HepG2 (cell line): ENCODE data around the gene PDP2. TPM values are rescaled to one million over a fixed set of nuclear protein-coding genes. Genes with fewer than 3 reads are reported as not detected.

Experiments
- ATAC-seq: fragments of 200-7000 bp; cut with Tn5 transposase; 3 replicates; pipeline ENCODE4 v1.9.1; 2020; ENCODE audit warnings: mild to moderate bottlenecking, moderate library complexity
- BruUV-seq: library from RNA; stranded (reverse); fragments of 400-500 nt; replicated peaks from 2 replicates; lab custom pipeline; 2021; lab: Mats Ljungman, UMichigan
- CTCF ChIA-PET: fragments of 300-600 bp; formaldehyde crosslinking; extraction: SDS; loops from one replicate; lab custom pipeline; 2021; ENCODE audit warnings: low total read pairs, inconsistent platforms, low intra/inter-chr PET ratio; lab: Yijun Ruan, JAX
- POLR2A ChIA-PET: fragments of 350-600 bp; sonication (Branson Sonifier 250); formaldehyde crosslinking; loops from one replicate; lab custom pipeline; 2020; ENCODE audit warnings: antibody characterized with exemption, inconsistent platforms; lab: Yijun Ruan, JAX
- DNase-seq: peaks from one replicate; pipeline ENCODE4 v3.0.0-alpha.2; 2015; ENCODE audit warnings: low spot score
- FAIRE-seq: peaks from 3 replicates; lab custom pipeline; 2011; peaks lifted over from hg19 to GRCh38; lab: Jason Lieb, UNC
- H2AFZ ChIP-seq: one replicate; pipeline ENCODE4 v1.6.1; 2011; ENCODE audit warnings: low read length, inconsistent platforms
- H3K27ac ChIP-seq: fragments of 300-600 bp; 3 replicates; pipeline ENCODE4 v1.8.0; 2011; ENCODE audit warnings: mixed run types, mild to moderate bottlenecking, mixed read lengths, low read length, inconsistent platforms; ENCODE audit not compliant: insufficient read depth; ENCODE audit errors: extremely low read length
- H3K27me3 ChIP-seq, 2 experiments: fragments of 200-600 bp in 1 of 2; 2 replicates in 1 of 2; 3 replicates in 1 of 2; pipeline versions ENCODE4 v1.6.0 to v1.8.0; 2011; ENCODE audit warnings: low read length in 2 of 2, mild to moderate bottlenecking in 2 of 2, moderate library complexity in 2 of 2, inconsistent platforms in 1 of 2; ENCODE audit not compliant: insufficient read depth in 2 of 2, control insufficient read depth in 1 of 2
- H3K36me3 ChIP-seq, 2 experiments: fragments of 200-600 bp in 1 of 2; replicated peaks in 1 of 2; 2 replicates in 1 of 2; 3 replicates in 1 of 2; pipeline versions ENCODE4 v1.5.1 to v1.8.0; 2011; ENCODE audit warnings: low read length in 2 of 2, inconsistent platforms in 1 of 2; ENCODE audit not compliant: insufficient read depth in 2 of 2, control insufficient read depth in 1 of 2
- H3K4me1 ChIP-seq: 2 replicates; pipeline ENCODE4 v1.5.1; 2012; ENCODE audit warnings: low read length, inconsistent platforms; ENCODE audit not compliant: insufficient read depth
- H3K4me2 ChIP-seq: 2 replicates; pipeline ENCODE4 v1.6.0; 2011; ENCODE audit warnings: low read depth, low read length, inconsistent platforms
- H3K4me3 ChIP-seq, 3 experiments: fragments of 200-600 bp in 1 of 3; sonication (generic), shearing (Covaris generic) in 1 of 3; replicated peaks in 1 of 3; 2 replicates each; pipeline ENCODE4 v1.5.1; 2011 to 2016; ENCODE audit warnings: low read length in 3 of 3, inconsistent platforms in 2 of 3, low read depth in 2 of 3, mild to moderate bottlenecking in 2 of 3, control low read depth in 1 of 3, mixed read lengths in 1 of 3; ENCODE audit not compliant: insufficient read depth in 1 of 3
- H3K79me2 ChIP-seq: one replicate; pipeline ENCODE4 v1.6.1; 2011; ENCODE audit warnings: low read length, inconsistent platforms; ENCODE audit not compliant: insufficient read depth
- H3K9ac ChIP-seq: 2 replicates; pipeline ENCODE4 v1.6.0; 2011; ENCODE audit warnings: mild to moderate bottlenecking, low read depth, low read length, inconsistent platforms; ENCODE audit not compliant: insufficient read depth
- H3K9me3 ChIP-seq: 2 replicates; pipeline ENCODE4 v1.5.1; 2012; ENCODE audit warnings: mild to moderate bottlenecking, low read length
- H4K20me1 ChIP-seq: 2 replicates; pipeline ENCODE4 v1.6.0; 2011; ENCODE audit warnings: inconsistent platforms, mild to moderate bottlenecking, low read length, moderate library complexity; ENCODE audit not compliant: insufficient read depth
- ATM ChIP-seq: fragments of 450-650 bp; IDR thresholded peaks from 2 replicates; pipeline ENCODE4 v1.7.1; 2017; ENCODE audit warnings: mild to moderate bottlenecking, borderline replicate concordance
- DPF2 ChIP-seq: sonication (generic); formaldehyde crosslinking; IDR thresholded peaks from 2 replicates; pipeline ENCODE4 v1.4.0; 2020; ENCODE audit warnings: mild to moderate bottlenecking, low read depth, missing genetic modification reagents, borderline replicate concordance
- JUND ChIP-seq: sonication (generic); formaldehyde crosslinking; IDR thresholded peaks from 2 replicates; pipeline ENCODE4 v1.8.0; 2022; ENCODE audit warnings: mild to moderate bottlenecking, missing genetic modification reagents
- PRMT3 ChIP-seq: sonication (generic); formaldehyde crosslinking; IDR thresholded peaks from 2 replicates; pipeline ENCODE4 v1.8.1; 2022; ENCODE audit warnings: low read depth, mild to moderate bottlenecking, moderate library complexity, missing genetic modification reagents, borderline replicate concordance
- SNAPC2 ChIP-seq: sonication (generic); formaldehyde crosslinking; IDR thresholded peaks from 2 replicates; pipeline ENCODE4 v1.8.1; 2022; ENCODE audit warnings: mild to moderate bottlenecking, missing genetic modification reagents
- ZMYM3 ChIP-seq: sonication (generic); formaldehyde crosslinking; IDR thresholded peaks from 2 replicates; pipeline ENCODE4 v1.5.1; 2020; ENCODE audit warnings: mild to moderate bottlenecking, missing genetic modification reagents
- ZNF354B ChIP-seq: sonication (generic); formaldehyde crosslinking; IDR thresholded peaks from 2 replicates; pipeline ENCODE4 v1.8.0; 2022; ENCODE audit warnings: mild to moderate bottlenecking, missing genetic modification reagents
- ZNF383 ChIP-seq: sonication (generic); formaldehyde crosslinking; IDR thresholded peaks from 2 replicates; pipeline ENCODE4 v1.4.0; 2020; ENCODE audit warnings: missing genetic modification reagents, mild to moderate bottlenecking, borderline replicate concordance
- ZNF629 ChIP-seq: sonication (generic); formaldehyde crosslinking; conservative IDR thresholded peaks from 2 replicates; pipeline ENCODE4 v1.5.0; 2020; ENCODE audit warnings: missing genetic modification reagents
- ZNF674 ChIP-seq: sonication (generic); formaldehyde crosslinking; IDR thresholded peaks from 2 replicates; pipeline ENCODE4 v1.5.0; 2020; ENCODE audit warnings: low read depth, mild to moderate bottlenecking, missing genetic modification reagents
- WGBS: methylation state at CpG from one replicate; pipeline ENCODE4 v1.1.6; 2017; ENCODE audit warnings: low lambda C conversion rate; 5-methylcytosine and 5-hydroxymethylcytosine counted together
- in situ Hi-C: cut with HindIII; loops from 2 replicates; pipeline ENCODE4 v1.10.0; 2017; ENCODE audit warnings: low pct_unique_long_range_greater_than_20kb; ENCODE audit not compliant: extremely low pct_ligation_motif_present
- intact Hi-C: fragments of 100-400 bp; cut with micrococcal nuclease; formaldehyde crosslinking; loops from one replicate; pipeline ENCODE4 v1.10.0; 2022; ENCODE audit not compliant: unreplicated experiment
- polyA plus RNA-seq, 8 experiments: library from polyadenylated mRNA; depleted of rRNA in 3 of 8; stranded (reverse) in 7 of 8; unstranded in 1 of 8; fragments of >200 nt; fragmentation: Illumina TruSeq in 4 of 8; extraction: Trizol in 4 of 8; gene quantifications; 2 replicates each; pipeline versions ENCODE4 v1.2.1 to v1.2.3, GENCODE V29; 2011 to 2016; ENCODE audit warnings: low read depth in 4 of 8, missing spikeins in 1 of 8, mixed read lengths in 1 of 8; ENCODE audit not compliant: insufficient read depth in 1 of 8
- total RNA-seq, 5 experiments: library from RNA; depleted of rRNA; stranded (reverse); fragments of >200 nt; fragmentation: Illumina TruSeq; extraction: Trizol; gene quantifications; 2 replicates each; pipeline ENCODE4 v1.2.3, GENCODE V29; 2016; ENCODE audit warnings: low read depth in 1 of 5
- TF ChIP-seq, protein P1 (sequence below): sonication (generic); formaldehyde crosslinking; IDR thresholded peaks from 2 replicates; pipeline ENCODE4 v1.4.0; 2020; ENCODE audit warnings: missing genetic modification reagents

PDP2 gene
- total and polyA plus RNA-seq, 2 of the 13 experiments (the other 11 are each of a cell fraction or from before 2014, with no cell fraction given), result 12.8 to 15.8 TPM

DNA sequence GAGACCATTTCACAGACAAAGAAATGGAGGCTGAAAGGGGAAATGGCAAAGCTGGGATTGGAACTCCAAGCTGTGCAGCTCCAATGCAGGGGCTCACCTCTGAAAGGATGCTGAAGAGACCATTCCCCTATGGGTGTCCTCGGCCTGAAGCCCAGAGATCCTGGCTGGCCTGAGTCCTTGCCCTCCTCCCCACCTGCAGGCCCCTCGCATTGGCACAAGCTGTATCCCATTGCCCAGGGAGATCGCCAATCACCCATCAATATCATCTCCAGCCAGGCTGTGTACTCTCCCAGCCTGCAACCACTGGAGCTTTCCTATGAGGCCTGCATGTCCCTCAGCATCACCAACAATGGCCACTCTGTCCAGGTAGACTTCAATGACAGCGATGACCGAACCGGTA, 33.5 kb upstream of the PDP2 start (continued):
- no peak for TF ChIP-seq PRMT3 (CRISPR knock-in tag)
- TF ChIP-seq, all 625 proteins: peak for 0

DNA sequence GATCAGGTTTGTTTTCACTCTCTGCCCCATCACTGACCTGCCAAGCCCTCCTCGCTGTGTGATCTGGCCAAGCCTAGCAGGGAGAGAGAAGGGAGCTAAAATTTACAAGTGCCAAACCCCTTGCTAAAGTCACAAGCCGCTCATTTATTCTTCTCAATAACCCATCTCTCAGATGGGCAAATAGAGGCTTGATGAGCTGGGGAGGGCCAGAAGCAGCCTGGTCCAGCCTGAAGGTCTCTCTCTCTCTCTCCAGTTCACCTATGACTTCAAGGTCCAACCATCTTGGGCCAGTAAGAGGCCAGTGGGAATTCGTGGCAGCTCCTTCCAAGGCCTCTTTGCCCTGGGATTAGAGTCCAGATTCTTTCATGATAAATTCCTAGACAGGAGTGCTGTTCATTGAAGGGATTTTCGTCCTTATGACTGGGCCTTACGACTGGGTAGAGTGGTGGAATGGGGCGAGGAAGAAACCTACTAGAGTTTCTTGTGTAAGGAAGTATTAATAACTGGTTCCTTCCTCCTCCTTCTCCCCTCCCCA, 32.7 kb upstream of the PDP2 start:
- Histone ChIP-seq H3K9me3 (no peaks in the 10 kb centered on the region), H4K20me1 (no peaks in the 10 kb centered on the region), H3K9ac (no peak overlapping the region), H3K36me3 (no peaks in the 10 kb centered on the region), H3K4me3 (no peak overlapping the region), H3K4me1 (peaks cover 15% of the 10 kb centered on the region; the same call in 1 of the 2 replicates), H3K79me2 (no peaks in the 10 kb centered on the region), H2AFZ (no peak overlapping the region), H3K4me2 (no peak overlapping the region), H3K27ac (no peak overlapping the region), H3K27me3 (peaks cover 7 to 71% of the 10 kb centered on the region in 2 experiments; a peak in 4 of 5 replicates)
- FAIRE-seq, result no peak
- no peak for DNase-seq
- ChIA-PET POLR2A (no interaction called here), CTCF (no interaction called here)
- TF ChIP-seq ZMYM3 (CRISPR knock-in tag) (0 out of 2 replicates have a peak, but pooled peaks have one; percentile 33), JUND (CRISPR knock-in tag) (no peak), ZNF629 (CRISPR knock-in tag) (peak; percentile 80)
- BruUV-seq, result no TSS peak
- in situ Hi-C loops (no loop called here), intact Hi-C loops (loop anchor here (10.0 kb wide), 1 partner anchor 93 kb away; the partner anchor contains the start of gene DYNC1LI2)
- ATAC-seq, result no peak
- WGBS, result 14% methylated on average over 6 of the region's 6 CpGs

DNA sequence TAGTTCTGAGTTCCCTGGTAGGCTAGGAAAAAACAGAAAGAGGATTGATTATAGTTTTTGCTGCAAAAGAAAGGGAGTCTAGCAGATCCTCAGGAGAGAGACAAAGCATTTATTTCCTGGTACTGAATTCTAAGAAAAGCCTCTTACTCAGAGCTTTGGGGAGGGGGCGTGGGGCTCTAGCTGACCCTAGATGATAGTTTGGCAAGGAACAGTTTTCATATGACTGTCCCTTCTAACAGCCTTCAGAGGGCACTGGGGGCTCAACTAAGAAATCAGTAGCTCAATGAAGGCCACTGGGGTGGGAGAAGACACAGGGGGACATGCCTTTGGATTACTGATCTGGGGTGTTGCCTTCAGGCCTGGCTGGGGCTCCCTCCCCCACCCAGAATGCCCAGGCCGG, 32.1 kb upstream of the PDP2 start:
- H3K36me3 ChIP-seq, result no peaks in the 10 kb centered on the region
- peaks cover 7 to 67% of the 10 kb centered on the region in 2 experiments; a peak in 4 of 5 replicates for H3K27me3 ChIP-seq
- in situ Hi-C loops (no loop called here), intact Hi-C loops (loop anchor here (10.0 kb wide), 1 partner anchor 93 kb away; the partner anchor contains the start of gene DYNC1LI2)
- DNase-seq (no peak), FAIRE-seq (no peak), ATAC-seq (no peak)
- H3K4me2 ChIP-seq, result no peak overlapping the region
- no peaks in the 10 kb centered on the region for H3K79me2 ChIP-seq
- H3K4me3 ChIP-seq, result no peak overlapping the region
- ChIA-PET CTCF (no interaction called here), POLR2A (no interaction called here)
- H3K9ac ChIP-seq, result no peak overlapping the region
- no peak overlapping the region for H3K27ac ChIP-seq
- no TSS peak for BruUV-seq
- H2AFZ ChIP-seq, result no peak overlapping the region
- 28% methylated on average over 2 of the region's 2 CpGs for WGBS
- peaks cover 15% of the 10 kb centered on the region; the same call in 1 of the 2 replicates for H3K4me1 ChIP-seq
- no peaks in the 10 kb centered on the region for H3K9me3 ChIP-seq
- no peaks in the 10 kb centered on the region for H4K20me1 ChIP-seq
- no peak for TF ChIP-seq DPF2 (CRISPR knock-in tag)
- TF ChIP-seq ATM, result no peak
- no peak for TF ChIP-seq ZNF383 (CRISPR knock-in tag)
- TF ChIP-seq ZNF674 (CRISPR knock-in tag), result no peak
- TF ChIP-seq ZNF354B, result no peak
- TF ChIP-seq, protein P1, sequence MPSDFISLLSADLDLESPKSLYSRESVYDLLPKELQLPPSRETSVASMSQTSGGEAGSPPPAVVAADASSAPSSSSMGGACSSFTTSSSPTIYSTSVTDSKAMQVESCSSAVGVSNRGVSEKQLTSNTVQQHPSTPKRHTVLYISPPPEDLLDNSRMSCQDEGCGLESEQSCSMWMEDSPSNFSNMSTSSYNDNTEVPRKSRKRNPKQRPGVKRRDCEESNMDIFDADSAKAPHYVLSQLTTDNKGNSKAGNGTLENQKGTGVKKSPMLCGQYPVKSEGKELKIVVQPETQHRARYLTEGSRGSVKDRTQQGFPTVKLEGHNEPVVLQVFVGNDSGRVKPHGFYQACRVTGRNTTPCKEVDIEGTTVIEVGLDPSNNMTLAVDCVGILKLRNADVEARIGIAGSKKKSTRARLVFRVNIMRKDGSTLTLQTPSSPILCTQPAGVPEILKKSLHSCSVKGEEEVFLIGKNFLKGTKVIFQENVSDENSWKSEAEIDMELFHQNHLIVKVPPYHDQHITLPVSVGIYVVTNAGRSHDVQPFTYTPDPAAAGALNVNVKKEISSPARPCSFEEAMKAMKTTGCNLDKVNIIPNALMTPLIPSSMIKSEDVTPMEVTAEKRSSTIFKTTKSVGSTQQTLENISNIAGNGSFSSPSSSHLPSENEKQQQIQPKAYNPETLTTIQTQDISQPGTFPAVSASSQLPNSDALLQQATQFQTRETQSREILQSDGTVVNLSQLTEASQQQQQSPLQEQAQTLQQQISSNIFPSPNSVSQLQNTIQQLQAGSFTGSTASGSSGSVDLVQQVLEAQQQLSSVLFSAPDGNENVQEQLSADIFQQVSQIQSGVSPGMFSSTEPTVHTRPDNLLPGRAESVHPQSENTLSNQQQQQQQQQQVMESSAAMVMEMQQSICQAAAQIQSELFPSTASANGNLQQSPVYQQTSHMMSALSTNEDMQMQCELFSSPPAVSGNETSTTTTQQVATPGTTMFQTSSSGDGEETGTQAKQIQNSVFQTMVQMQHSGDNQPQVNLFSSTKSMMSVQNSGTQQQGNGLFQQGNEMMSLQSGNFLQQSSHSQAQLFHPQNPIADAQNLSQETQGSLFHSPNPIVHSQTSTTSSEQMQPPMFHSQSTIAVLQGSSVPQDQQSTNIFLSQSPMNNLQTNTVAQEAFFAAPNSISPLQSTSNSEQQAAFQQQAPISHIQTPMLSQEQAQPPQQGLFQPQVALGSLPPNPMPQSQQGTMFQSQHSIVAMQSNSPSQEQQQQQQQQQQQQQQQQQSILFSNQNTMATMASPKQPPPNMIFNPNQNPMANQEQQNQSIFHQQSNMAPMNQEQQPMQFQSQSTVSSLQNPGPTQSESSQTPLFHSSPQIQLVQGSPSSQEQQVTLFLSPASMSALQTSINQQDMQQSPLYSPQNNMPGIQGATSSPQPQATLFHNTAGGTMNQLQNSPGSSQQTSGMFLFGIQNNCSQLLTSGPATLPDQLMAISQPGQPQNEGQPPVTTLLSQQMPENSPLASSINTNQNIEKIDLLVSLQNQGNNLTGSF (CRISPR knock-in tag), result no peak
- no peak for TF ChIP-seq SNAPC2 (CRISPR knock-in tag)
